ENCODE measurements around the gene CFAP20DC.

GRCh38 chr3:58698246-58698645, 351.6 kb downstream of the CFAP20DC start:
- TF ChIP-seq, protein P1, sequence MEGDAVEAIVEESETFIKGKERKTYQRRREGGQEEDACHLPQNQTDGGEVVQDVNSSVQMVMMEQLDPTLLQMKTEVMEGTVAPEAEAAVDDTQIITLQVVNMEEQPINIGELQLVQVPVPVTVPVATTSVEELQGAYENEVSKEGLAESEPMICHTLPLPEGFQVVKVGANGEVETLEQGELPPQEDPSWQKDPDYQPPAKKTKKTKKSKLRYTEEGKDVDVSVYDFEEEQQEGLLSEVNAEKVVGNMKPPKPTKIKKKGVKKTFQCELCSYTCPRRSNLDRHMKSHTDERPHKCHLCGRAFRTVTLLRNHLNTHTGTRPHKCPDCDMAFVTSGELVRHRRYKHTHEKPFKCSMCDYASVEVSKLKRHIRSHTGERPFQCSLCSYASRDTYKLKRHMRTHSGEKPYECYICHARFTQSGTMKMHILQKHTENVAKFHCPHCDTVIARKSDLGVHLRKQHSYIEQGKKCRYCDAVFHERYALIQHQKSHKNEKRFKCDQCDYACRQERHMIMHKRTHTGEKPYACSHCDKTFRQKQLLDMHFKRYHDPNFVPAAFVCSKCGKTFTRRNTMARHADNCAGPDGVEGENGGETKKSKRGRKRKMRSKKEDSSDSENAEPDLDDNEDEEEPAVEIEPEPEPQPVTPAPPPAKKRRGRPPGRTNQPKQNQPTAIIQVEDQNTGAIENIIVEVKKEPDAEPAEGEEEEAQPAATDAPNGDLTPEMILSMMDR (conservative IDR thresholded peaks at IDR 0.05; ENCODE audit: low read depth, low read length): no peak
- TF ChIP-seq RFX5 (IDR thresholded peaks at IDR 0.05; ENCODE audit: low read depth, low read length) (no peak), RAD21 (IDR thresholded peaks at IDR 0.05; ENCODE audit: low read length) (no peak), POLR2A (IDR thresholded peaks at IDR 0.05; ENCODE audit: low read depth, low read length) (no peak), NFE2L2 (IDR thresholded peaks at IDR 0.05; ENCODE audit: low read depth, low read length) (no peak), SMC3 (IDR thresholded peaks at IDR 0.05; ENCODE audit: low read depth, low read length) (no peak), MAFK (IDR thresholded peaks at IDR 0.05; ENCODE audit: low read depth, low read length) (no peak), USF2 (IDR thresholded peaks at IDR 0.05; ENCODE audit: low read depth, low read length) (no peak), CHD1 (IDR thresholded peaks at IDR 0.05; ENCODE audit: low read depth, low read length) (no peak), BHLHE40 (IDR thresholded peaks at IDR 0.05; ENCODE audit: low read depth, low read length) (no peak), MAZ (IDR thresholded peaks at IDR 0.05; ENCODE audit: borderline replicate concordance, low read depth, low read length) (no peak), ELK1 (IDR thresholded peaks at IDR 0.05; ENCODE audit: borderline replicate concordance, low read depth, low read length) (no peak)
